Gastroesophageal sphincter (tissue), 3 donors: Measurements from ENCODE around the gene RGS17.

Source experiments
- CTCF ChIP-seq, 4 experiments: fragments of 200-600 bp in 2 of 4; fragments of 450-650 bp in 2 of 4; sonication (generic) in 1 of 4; IDR thresholded peaks; one replicate each; pipeline ENCODE4 v1.5.1; 2017 to 2019; ENCODE audit warnings: antibody characterized with exemption in 4 of 4, mild to moderate bottlenecking in 2 of 4, moderate library complexity in 2 of 4
- EP300 ChIP-seq: sonication (generic); formaldehyde crosslinking; IDR thresholded peaks from one replicate; pipeline ENCODE4 v1.6.1; 2017; ENCODE audit warnings: antibody characterized with exemption, mild to moderate bottlenecking
- POLR2A ChIP-seq, 2 donors: fragments of 450-650 bp; IDR thresholded peaks; one replicate each; pipeline ENCODE4 v1.6.1; 2017; ENCODE audit warnings: antibody characterized with exemption in 2 of 2, mild to moderate bottlenecking in 2 of 2, moderate library complexity in 1 of 2
- POLR2AphosphoS5 ChIP-seq: sonication (generic); formaldehyde crosslinking; IDR thresholded peaks from one replicate; pipeline ENCODE4 v1.6.1; 2017; ENCODE audit warnings: antibody characterized with exemption

DNA sequence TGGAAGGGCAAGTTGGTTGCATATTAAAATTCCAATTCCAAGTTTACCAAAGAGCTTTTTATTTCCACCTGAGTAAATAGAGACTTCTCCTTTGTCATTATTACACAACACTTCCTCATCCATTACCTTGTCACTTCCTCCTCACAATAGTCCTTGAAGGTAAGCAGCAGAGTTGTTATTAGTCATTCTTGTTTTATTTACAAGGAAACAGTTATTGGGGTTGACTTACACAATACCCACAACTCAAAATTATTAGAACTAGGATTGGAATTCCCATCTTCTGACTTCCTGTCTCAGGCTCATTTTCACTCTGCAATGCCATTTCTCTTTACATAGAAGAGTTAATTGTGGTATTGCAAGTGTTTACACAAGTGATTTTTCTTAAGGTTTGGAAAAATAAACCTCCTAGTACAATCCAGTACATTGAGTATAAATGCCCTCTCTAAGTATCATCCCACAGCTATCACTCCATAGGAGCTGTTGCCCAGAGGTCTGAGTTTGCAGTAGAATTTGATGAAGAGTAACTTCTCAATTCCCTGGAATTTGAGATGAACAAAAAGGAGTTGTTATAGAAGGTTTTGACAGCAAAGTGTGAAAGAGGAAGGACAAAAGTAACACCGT lies 99.6 kb downstream of the RGS17 start:
- TF ChIP-seq CTCF (IDR thresholded peaks at IDR 0.05) (no peak), POLR2A (IDR thresholded peaks at IDR 0.05) (no peak), EP300 (no peak), POLR2AphosphoS5 (no peak)
